ENCODE data around the gene MRTFA. TPM values are rescaled to one million over a fixed set of nuclear protein-coding genes. Genes with fewer than 3 reads are reported as not detected.
A peak's percentile ranks its signal among the peaks of the same experiment; 100 is the strongest.

The MRTFA gene
- total and polyA plus RNA-seq, 2 of the 13 experiments (the other 11 are each of a cell fraction or from before 2014, with no cell fraction given): 2.4 to 8.2 TPM

GRCh38 chr22:40469181-40469580 is 167.3 kb downstream of the MRTFA start:
- intact Hi-C loops (cut with micrococcal nuclease; ENCODE audit: unreplicated experiment) (loop anchor here (5.0 kb wide), 1 partner anchor 562 kb away; no protein-coding TSS in a partner anchor), in situ Hi-C loops (cut with HindIII; ENCODE audit: extremely low pct_ligation_motif_present, low pct_unique_long_range_greater_than_20kb) (no loop called here)
- Histone ChIP-seq H2AFZ (ENCODE audit: low read length) (no peak overlapping the region), H3K4me3 (replicated peaks in 1 of 3; ENCODE audit: insufficient read depth in 1 of 3, low read depth in 2 of 3, low read length in 3 of 3) (no peak overlapping the region), H3K27ac (ENCODE audit: extremely low read length, insufficient read depth, low read length) (no peak overlapping the region), H3K9ac (ENCODE audit: insufficient read depth, low read depth, low read length) (no peak overlapping the region), H3K4me2 (ENCODE audit: low read depth, low read length) (no peak overlapping the region), H3K9me3 (ENCODE audit: low read length) (no peaks in the 10 kb centered on the region), H4K20me1 (ENCODE audit: insufficient read depth, low read length) (no peaks in the 10 kb centered on the region), H3K36me3 (replicated peaks in 1 of 2; ENCODE audit: control insufficient read depth in 1 of 2, insufficient read depth in 2 of 2, low read length in 2 of 2) (no peaks in the 10 kb centered on the region), H3K27me3 (ENCODE audit: control insufficient read depth in 1 of 2, insufficient read depth in 2 of 2, low read length in 2 of 2) (no peaks in the 10 kb centered on the region), H3K79me2 (ENCODE audit: insufficient read depth, low read length) (no peaks in the 10 kb centered on the region), H3K4me1 (ENCODE audit: insufficient read depth, low read length) (no peaks in the 10 kb centered on the region)
- ChIA-PET CTCF (ENCODE audit: low intra/inter-chr PET ratio, low total read pairs) (no interaction called here), POLR2A (no interaction called here)
- BruUV-seq (replicated peaks): no TSS peak
- 98% methylated on average over 5 of the region's 5 CpGs for WGBS (ENCODE audit: low lambda C conversion rate)
- TF ChIP-seq HHEX (CRISPR knock-in tag; IDR thresholded peaks at IDR 0.05) (no peak), MNT (IDR thresholded peaks at IDR 0.05) (peak; percentile 80)
- ATAC-seq: no peak
- no peak for FAIRE-seq
- no peak for DNase-seq (ENCODE audit: low spot score)

- no TSS peak for BruUV-seq (replicated peaks)
- H3K27me3 ChIP-seq (ENCODE audit: control insufficient read depth in 1 of 2, insufficient read depth in 2 of 2, low read length in 2 of 2): no peaks in the 10 kb centered on the region
- TF ChIP-seq GZF1 (CRISPR knock-in tag; IDR thresholded peaks at IDR 0.05): no peak
- no peak overlapping the region for H3K27ac ChIP-seq (ENCODE audit: extremely low read length, insufficient read depth, low read length)
- H3K36me3 ChIP-seq (replicated peaks in 1 of 2; ENCODE audit: control insufficient read depth in 1 of 2, insufficient read depth in 2 of 2, low read length in 2 of 2): no peaks in the 10 kb centered on the region
- H3K9ac ChIP-seq (ENCODE audit: insufficient read depth, low read depth, low read length): no peak overlapping the region
- ATAC-seq: no peak
- intact Hi-C loops (cut with micrococcal nuclease; ENCODE audit: unreplicated experiment) (loop anchor here (5.0 kb wide), 1 partner anchor 561 kb away; no protein-coding TSS in a partner anchor), in situ Hi-C loops (cut with HindIII; ENCODE audit: extremely low pct_ligation_motif_present, low pct_unique_long_range_greater_than_20kb) (no loop called here)
- CTCF ChIA-PET (ENCODE audit: low intra/inter-chr PET ratio, low total read pairs): no interaction called here
- POLR2A ChIA-PET: no interaction called here
- no peaks in the 10 kb centered on the region for H4K20me1 ChIP-seq (ENCODE audit: insufficient read depth, low read length)
- DNase-seq (ENCODE audit: low spot score): no peak
- H2AFZ ChIP-seq (ENCODE audit: low read length): no peak overlapping the region
- no peaks in the 10 kb centered on the region for H3K4me1 ChIP-seq (ENCODE audit: insufficient read depth, low read length)
- no peaks in the 10 kb centered on the region for H3K9me3 ChIP-seq (ENCODE audit: low read length)
- no peak overlapping the region for H3K4me3 ChIP-seq (replicated peaks in 1 of 3; ENCODE audit: insufficient read depth in 1 of 3, low read depth in 2 of 3, low read length in 3 of 3)
- no peak for FAIRE-seq
- no peaks in the 10 kb centered on the region for H3K79me2 ChIP-seq (ENCODE audit: insufficient read depth, low read length)
- no peak overlapping the region for H3K4me2 ChIP-seq (ENCODE audit: low read depth, low read length)
Measured at GRCh38 chr22:40468616-40469015, 167.9 kb downstream of the MRTFA start.

Measured in HepG2 (cell line).